Right lung (tissue), 5 donors: ENCODE results near the gene PDHB. TPM values are rescaled to one million over a fixed set of nuclear protein-coding genes. Genes with fewer than 3 reads are reported as not detected.

ENCODE experiments used
- DNase-seq, 2 donors: peaks; one replicate each; pipeline ENCODE4 v3.0.0-alpha.2; 2013
- polyA plus RNA-seq, 5 donors: library from polyadenylated mRNA; unstranded; fragments of 120-200 nt; gene quantifications; one replicate each; pipeline versions ENCODE4 v1.2.1 to v1.2.3, GENCODE V29; 2013; ENCODE audit warnings: inconsistent platforms in 1 of 5, low replicate concordance in 1 of 5; ENCODE audit not compliant: insufficient read length in 5 of 5, insufficient read depth in 1 of 5

PDHB gene
- polyA plus RNA-seq, 5 donors = 76.4 to 96.3 (median 85.3) TPM

DNA sequence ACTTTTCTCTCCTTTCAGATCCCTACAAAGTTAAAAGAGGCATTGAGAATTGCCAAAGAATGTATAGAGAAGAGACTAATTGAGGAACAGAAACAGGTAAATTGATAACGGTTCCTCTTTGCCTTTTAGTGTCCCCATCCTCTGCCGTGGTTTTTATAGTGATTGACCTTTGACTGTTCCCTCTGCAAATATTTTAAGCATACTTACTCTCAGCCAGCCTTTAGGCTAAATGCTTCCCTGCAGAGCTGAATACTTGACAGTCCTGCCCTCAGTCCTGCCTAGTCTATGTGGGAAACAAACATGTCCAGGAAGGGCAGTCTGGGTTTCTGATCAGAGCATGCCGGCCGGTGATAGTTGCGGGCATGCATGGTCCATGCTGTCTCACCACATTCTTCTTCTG is 24.7 kb downstream of the PDHB start:
- DNase-seq = no peak

DNA sequence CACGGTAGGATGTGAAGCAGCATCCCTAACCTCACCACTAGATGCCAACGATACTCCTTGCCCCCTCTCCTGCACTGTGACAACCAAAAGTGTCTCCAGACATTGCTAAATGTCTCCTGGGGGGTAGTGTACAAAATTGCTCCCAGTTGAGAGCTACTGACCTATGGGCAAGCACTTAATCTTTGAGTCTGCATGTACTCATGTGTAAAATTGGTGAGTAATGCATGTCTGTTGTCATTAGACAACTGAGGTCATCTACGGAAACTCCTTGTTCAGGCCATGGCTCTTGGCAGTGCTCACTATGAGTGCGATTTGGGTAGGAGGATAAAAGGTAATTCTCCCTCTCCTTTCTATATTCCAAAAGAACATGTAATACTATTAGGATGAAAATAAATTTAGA is 29.2 kb downstream of the PDHB start:
- no peak for DNase-seq

DNA sequence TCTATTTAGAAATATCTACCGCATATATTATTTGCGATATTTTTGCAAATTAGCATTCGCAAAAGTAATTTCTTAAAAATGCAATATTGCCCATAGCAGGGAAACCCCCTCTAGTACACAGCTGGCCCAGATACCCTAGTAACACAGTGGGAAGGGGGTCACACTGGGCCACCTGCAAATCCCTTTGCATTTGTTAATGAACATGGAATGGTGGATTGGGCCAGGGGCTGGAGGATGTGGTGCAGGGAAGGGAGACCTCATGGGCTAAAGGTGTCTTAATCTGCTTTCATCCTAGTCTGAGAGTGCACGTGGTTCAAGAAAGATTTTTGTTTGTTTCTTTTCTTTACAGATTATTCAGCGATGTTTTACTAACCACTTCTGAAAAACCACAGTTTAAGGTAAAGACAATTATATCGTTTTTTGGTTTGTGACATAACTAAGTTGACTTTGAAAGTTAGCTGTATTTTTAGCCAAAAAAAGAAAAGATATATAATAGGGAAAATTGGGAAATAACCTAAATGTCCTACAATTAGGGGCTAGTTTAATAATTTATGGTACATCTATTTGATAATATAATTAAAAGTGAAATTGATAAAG is 30.0 kb downstream of the PDHB start:
- DNase-seq = no peak

DNA sequence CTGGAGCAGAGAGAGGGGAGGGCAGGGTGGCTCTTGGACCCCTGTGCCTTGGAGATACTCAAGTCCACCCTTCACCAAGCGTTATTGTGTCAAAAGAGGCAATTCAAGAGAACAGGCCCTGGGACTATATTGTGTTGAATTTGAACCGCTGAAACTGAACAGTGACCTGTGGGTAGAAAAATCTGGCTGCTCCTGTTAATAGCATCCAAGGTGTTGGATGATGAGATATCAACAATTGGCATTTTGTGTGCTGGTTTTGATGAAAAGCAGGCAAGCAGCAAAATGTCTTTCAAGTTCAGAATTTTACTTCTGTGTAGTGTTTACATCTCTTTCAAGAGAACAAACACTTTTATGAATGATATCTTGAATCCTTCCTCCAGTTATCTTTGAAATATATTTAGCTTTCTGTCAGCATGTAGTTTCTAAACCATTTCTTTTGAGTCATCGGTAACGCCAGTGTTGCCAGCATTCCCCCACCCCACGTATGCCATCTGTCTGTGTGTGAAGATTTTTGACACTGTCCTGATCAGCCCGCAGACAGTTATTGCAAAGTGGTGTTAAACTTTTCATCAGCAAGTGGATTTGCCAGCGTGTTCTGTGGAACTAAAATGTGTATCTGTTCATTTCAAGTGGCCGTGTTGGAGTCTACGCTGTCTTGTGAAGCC is 34.8 kb downstream of the PDHB start:
- no peak for DNase-seq

DNA sequence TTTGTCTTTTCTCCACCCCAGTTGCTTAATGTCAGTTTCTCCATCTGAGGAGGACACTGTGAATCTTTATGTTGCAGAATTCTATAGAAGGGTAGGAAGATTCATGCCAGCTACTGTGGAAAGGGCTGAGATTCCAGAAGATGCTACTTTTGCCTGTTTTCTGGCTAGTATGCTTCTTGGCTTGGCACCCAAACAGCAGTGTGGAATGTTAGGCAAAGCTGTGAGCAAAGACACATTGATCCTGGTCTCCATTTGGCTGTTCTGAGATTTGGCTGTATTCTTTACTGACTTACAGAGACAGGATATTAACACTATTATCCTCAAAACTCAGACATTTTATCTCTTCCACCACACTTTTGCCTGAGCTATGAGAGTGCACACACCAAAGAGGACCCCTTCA is 39.3 kb downstream of the PDHB start:
- no peak for DNase-seq

DNA sequence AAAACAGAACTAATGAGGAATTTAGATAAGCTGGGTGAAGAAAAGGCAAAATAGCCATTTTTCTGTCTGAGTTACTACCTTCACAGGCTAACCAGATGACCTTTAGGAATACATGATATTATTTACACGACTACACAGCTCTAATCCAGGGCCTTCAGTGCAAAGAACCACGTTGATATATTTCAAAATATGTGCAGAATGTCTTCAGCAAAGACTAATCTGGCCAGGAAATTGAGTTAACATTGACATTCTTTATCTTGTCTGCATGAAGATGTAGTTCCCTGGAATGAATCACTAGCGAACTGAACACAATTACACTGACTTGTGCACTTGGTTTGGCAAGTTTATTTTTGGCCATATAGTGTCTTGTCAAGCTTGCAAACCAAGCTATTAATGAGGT is 41.5 kb downstream of the PDHB start:
- no peak for DNase-seq

DNA sequence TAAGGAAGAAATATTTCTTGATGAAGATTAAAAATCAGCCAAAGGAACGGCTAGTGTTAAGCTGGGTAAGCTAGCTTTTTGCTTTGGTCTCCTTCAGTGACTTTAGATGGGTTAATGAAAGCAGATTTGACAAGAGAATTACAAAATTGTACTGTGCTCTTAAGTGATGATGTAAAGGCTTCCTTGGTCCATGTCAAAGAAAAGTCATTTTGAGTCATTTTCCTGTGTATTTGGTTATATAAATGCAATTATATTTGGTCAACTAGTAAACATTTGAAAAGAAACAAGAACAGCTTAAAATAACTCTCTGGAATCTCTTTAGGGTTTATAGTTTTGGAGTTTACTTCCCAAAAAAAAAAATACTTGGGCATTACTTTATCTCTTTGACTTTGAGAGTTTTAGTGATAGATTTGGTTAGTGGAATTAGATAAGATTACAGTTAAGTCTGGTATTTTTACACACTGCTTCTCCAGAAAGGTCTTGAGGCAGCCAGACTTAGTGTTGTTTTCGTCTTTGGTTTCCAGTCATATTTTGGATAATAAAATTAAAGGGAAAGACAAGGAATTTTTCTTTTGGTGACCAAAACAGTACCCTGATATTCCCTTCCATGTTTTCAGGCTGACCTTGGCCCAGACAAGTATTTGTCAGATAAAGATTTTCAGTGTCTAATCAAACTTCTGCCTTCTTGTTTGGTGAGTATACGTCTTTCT is 42.3 kb downstream of the PDHB start:
- no peak for DNase-seq

DNA sequence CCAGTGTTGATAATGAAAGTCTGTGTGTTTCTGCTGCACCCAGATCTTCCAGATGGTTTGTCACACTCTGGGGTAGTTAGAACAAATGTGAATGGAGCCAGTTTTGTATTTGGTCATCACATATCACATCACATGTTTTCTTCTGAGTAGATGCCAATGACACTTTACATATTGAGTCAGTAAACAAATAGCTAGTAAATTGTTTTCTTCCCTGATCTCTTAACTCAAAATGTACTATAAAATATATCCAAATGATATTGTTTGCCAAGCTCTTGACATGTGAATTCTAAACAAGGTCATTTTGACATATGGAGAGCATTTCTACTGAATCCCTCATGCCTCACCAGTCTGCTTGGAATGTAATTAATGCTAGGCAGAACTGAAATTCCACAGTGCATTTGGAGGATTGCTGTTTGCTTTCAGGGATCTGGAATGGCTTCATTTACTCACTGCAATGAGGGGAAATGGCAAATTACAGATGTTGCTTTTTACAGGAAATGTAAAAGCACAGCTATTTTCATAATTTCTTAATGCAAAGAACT is 45.0 kb downstream of the PDHB start:
- DNase-seq = peak; percentile 87 to 91

DNA sequence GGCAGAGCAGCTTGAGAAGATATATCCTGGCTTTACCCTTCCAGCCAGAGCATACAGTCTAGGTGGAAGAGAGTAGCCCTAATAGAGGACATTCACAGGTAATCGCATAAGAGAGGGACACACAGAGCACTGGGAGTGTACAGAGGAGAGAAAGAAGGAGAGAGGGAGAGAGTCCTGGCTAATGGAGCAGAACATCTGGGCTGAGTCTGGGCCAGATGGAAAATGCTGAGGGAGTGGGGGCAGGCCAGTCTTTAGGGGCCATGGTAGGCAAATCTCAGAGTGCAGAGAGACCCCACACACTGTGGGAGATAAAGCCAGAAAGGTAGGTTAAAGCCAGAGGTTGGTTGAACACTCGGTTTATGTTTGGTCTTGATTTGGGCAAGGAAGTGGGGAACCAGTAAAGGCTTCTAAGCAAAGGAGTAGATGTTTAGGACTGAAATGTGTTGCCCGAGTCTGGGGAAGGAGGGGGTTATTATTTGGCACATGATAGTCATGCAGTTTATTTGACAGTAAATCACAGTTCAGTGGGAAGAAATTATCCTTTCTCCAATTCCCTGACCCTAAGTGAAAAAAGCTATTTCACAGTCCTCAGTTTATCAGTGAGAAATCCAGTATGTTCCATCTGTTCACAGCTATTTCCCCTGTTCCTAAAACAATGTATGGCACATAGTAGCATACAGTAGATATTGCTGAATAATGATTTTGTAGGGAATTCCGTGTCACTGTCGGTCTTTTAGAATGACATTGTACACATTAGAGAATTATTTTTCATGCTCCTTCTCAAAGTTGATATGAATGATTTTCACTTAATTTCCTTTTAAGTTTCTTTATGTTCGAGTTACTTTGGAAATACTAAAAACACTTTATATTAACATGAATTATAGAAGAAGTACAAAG is 45.7 kb downstream of the PDHB start:
- DNase-seq = peak; percentile 64 to 73

DNA sequence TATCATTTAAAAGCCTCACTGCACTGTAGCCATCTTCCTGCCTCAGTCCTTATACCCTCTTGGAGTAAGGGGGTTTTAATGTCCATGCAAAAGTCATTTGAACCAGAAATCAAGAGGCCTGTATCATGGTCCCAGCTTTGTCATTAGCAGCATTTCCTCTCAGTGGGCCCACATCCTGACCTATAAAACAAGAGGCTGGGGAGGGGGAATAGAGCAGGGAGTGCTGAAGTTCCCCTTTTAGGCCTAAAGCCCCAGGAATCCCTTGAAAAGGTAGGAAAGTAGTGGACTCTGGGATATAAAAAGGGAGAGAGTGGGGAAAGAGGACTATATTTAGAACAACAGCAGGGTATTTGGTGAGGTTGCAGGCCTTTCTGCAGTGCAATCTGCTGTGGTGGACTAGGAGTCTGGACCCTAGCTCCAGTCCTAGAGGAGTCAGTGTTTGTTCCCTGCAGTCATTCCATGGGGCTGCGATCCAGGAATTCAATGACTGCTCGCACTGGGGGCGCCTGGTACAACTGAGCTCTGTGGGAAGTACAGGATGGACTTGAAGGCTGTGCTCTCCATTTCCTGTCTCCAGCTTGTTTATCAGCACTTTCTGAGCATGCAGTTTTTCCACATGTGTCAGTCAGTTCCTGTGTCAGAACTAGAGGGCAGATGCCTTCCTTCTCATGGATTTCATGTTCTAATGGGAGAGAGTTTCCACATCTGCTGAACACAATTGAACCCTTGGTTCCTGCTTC is 46.8 kb downstream of the PDHB start:
- DNase-seq = peak; percentile 25 to 29

DNA sequence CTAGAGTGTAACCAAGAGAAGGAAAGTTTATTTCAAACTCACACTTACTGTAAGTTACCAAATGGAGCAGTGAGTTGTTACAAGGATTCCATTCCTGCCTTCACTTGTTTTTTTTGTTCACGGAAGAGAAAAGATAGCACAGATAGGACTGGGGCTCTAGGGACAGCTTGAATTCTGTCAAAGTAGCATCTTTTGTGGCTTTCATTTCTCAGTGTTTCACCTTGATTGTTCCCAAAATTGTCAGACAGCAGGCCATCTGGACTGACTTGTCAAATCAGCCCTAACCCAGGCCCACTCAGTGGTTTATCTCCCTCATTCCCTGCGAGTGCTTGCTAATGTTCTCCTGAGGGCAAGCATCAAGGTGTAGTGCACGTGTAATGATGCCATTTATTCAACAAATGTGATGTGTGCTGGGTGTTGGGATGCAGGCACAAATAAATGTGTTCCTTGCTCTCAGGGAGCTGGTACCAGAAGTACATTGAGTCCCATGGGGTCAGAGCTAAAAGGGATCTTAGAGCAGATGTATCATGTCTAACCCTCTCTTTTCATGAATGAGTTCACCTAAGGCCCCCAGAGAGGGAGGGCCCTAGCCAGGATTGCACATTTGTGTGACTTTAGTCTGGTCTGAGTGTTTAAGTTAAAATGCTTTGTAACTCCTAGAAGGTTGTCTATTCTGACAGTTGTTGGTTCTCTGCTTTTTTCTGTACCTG is 49.1 kb downstream of the PDHB start:
- no peak for DNase-seq

DNA sequence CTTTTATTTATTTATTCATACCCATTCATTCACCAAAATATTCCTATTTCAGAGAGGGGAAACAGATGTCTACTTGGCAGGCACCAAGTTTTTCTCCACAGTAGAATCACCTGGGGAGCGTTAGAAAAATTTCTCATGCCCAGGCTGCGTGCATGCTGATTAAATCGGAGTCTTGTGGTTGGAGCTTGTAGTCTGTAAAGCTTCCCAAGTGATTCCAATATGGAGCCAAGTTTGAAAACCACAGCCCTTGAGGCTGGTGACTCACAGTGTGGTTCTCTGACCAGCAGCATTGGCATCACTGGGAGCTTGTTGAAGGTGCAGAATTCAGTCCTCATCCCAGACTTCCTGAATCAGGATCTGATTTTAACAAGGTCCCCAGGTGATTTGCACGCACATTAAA is 49.7 kb downstream of the PDHB start:
- no peak for DNase-seq

DNA sequence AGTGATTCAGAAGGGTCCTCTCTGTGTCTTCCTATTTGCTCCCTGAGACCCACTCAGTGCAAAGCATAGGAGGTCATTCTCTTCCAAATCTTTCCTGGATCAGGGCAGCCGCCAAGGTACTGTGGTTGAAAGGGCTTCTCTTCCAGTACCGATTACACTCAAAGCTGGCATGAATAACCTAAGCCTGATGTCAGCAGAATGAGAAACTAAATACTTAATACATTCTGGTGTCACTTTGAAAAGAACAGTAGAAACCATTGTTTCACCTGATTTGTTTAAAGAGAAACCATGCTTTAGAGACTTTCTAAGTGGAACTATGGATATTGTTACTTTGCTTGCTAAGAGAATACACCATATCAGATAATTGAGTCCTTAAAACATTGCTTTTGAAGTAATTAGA is 50.2 kb downstream of the PDHB start:
- DNase-seq = no peak

DNA sequence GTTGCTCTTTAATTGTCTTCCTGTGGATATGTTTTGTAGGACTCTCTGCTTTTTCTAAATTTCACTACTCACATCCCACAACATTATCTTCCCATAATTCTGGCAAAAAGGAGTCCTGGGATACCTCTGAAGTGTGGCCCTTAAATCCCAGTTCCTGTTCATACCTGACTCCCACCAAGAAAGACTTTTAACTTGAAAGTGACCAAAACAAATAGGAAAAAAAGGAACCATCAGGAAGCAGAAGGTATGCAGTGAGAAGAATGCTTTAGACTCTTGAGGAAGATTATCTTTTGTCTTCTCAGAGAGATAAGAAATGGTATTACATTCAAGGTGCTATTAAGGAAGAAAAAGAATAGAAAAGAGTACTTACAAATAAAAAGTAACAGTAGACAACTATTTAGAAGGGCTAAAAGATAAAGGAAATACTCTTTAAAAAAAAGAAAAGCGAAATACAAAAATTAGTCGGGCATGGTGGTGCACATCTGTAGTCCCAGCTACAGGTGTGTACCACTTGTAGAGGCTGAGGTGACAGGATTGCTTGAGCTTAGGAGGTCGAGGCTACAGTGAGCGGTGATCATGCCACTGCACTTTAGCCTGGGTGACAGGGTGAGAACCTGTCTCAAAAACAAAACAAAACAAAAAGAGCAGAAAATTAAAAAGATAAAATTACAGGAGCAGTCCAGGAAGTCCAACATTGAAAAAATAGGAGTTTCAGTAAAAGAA is 54.1 kb downstream of the PDHB start:
- DNase-seq = no peak

DNA sequence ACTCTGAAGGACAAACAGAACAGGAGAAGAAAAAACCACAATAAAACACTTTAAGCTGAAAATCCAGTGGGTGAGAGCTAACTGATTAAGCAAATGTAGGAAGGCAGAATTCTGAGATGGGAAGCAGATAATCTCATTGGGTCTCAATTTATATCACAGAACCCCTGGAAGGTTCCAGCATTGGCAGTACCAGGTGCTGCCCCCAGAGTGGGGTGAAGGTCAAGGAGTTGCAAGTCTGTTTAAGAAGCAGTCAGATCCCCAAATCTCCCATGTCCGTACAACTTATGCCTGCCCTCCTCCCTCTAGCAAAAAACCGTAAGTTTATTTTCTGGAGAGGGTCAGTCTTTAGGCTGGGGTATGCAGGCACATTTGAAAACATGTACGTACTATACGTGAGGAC is 55.9 kb downstream of the PDHB start:
- DNase-seq = no peak
